H1 (cell line): ENCODE results near the gene SLC35D2. TPM values are rescaled to one million over a fixed set of nuclear protein-coding genes. Genes with fewer than 3 reads are reported as not detected.

ENCODE experiments used
- CTCF ChIA-PET: fragments of 300-600 bp; sonication (Branson Sonifier 250); formaldehyde crosslinking; loops from one replicate; lab custom pipeline; 2021; ENCODE audit not compliant: partially characterized antibody; lab: Charles Lee
- POLR2A ChIA-PET: fragments of 300-600 bp; sonication (Branson Sonifier 250); formaldehyde crosslinking; loops from one replicate; lab custom pipeline; 2021; ENCODE audit warnings: inconsistent platforms; ENCODE audit not compliant: partially characterized antibody; lab: Charles Lee
- DNase-seq, 2 experiments: peaks; one replicate each; pipeline versions ENCODE4 v3.0.0 to v3.0.0-alpha.2; 2010 to 2022; ENCODE audit warnings: low spot score in 2 of 2, low read depth in 1 of 2, mixed read lengths in 1 of 2
- FAIRE-seq: peaks from 2 replicates; lab custom pipeline; 2011; peaks lifted over from hg19 to GRCh38; lab: Jason Lieb, UNC
- H2AFZ ChIP-seq: 2 replicates; pipeline ENCODE4 v1.8.1; 2012; ENCODE audit warnings: low read length, inconsistent platforms
- H2AK5ac ChIP-seq: 2 replicates; pipeline ENCODE4 v1.6.1; 2013; ENCODE audit warnings: low read depth, low read length
- H2BK120ac ChIP-seq: replicated peaks from 2 replicates; pipeline ENCODE3; 2013; ENCODE audit warnings: low read depth, low read length, inconsistent platforms
- H2BK12ac ChIP-seq: 2 replicates; pipeline ENCODE4 v1.6.1; 2013; ENCODE audit warnings: low read depth, low read length
- H2BK15ac ChIP-seq: 2 replicates; pipeline ENCODE4 v1.6.1; 2013; ENCODE audit warnings: low read length
- H2BK20ac ChIP-seq: 2 replicates; pipeline ENCODE4 v1.6.1; 2013; ENCODE audit warnings: low read length
- H2BK5ac ChIP-seq: 2 replicates; pipeline ENCODE4 v1.6.1; 2013; ENCODE audit warnings: low read depth, low read length
- H3K14ac ChIP-seq: 2 replicates; pipeline ENCODE4 v1.6.1; 2013; ENCODE audit warnings: inconsistent platforms; ENCODE audit not compliant: insufficient read length
- H3K18ac ChIP-seq: 2 replicates; pipeline ENCODE4 v1.6.1; 2013; ENCODE audit warnings: low read length; ENCODE audit errors: extremely low read depth
- H3K23ac ChIP-seq: 2 replicates; pipeline ENCODE4 v1.6.1; 2013; ENCODE audit warnings: inconsistent platforms; ENCODE audit not compliant: insufficient read length
- H3K23me2 ChIP-seq: 2 replicates; pipeline ENCODE4 v1.6.1; 2013; ENCODE audit warnings: low read depth, low read length
- H3K27ac ChIP-seq: 2 replicates; pipeline ENCODE4 v1.6.1; 2011; ENCODE audit warnings: low read depth, low read length, inconsistent platforms
- H3K27me3 ChIP-seq, 4 experiments: replicated peaks in 1 of 4; 1 replicate in 1 of 4; 2 replicates in 3 of 4; pipeline versions ENCODE4 v1.6.1 to v1.8.1; 2011 to 2013; ENCODE audit warnings: low read length in 3 of 4, mild to moderate bottlenecking in 3 of 4, inconsistent platforms in 2 of 4, mixed read lengths in 2 of 4, moderate library complexity in 1 of 4; ENCODE audit not compliant: control insufficient read depth in 3 of 4, insufficient read depth in 3 of 4; ENCODE audit errors: extremely low read depth in 1 of 4
- H3K36me3 ChIP-seq, 4 experiments: 2 replicates each; pipeline versions ENCODE4 v1.6.1 to v1.8.1; 2011 to 2013; ENCODE audit warnings: mild to moderate bottlenecking in 4 of 4, low read length in 3 of 4, moderate library complexity in 2 of 4, control low read depth in 1 of 4, inconsistent platforms in 1 of 4; ENCODE audit not compliant: insufficient read depth in 4 of 4, control insufficient read depth in 2 of 4
- H3K4ac ChIP-seq: replicated peaks from 2 replicates; pipeline ENCODE3; 2013; ENCODE audit warnings: low read length, low read depth, mixed read lengths, inconsistent platforms; ENCODE audit not compliant: insufficient read length
- H3K4me1 ChIP-seq, 4 experiments: replicated peaks in 1 of 4; 1 replicate in 1 of 4; 2 replicates in 3 of 4; pipeline versions ENCODE4 v1.6.1 to v1.8.1; 2011 to 2013; ENCODE audit warnings: low read length in 3 of 4, inconsistent platforms in 2 of 4, mixed read lengths in 1 of 4; ENCODE audit not compliant: insufficient read depth in 4 of 4, control insufficient read depth in 3 of 4
- H3K4me2 ChIP-seq, 2 experiments: 2 replicates each; pipeline versions ENCODE4 v1.6.1 to v1.8.1; 2011 to 2013; ENCODE audit warnings: low read depth in 2 of 2, low read length in 2 of 2, control low read depth in 1 of 2, inconsistent platforms in 1 of 2, mild to moderate bottlenecking in 1 of 2; ENCODE audit not compliant: insufficient read depth in 1 of 2
- H3K4me3 ChIP-seq, 4 experiments: fragments of 200-600, 300-600 bp in 1 of 4; sonication (generic), shearing (Covaris generic), sonication (Bioruptor Twin) in 1 of 4; 2 replicates each; pipeline versions ENCODE4 v1.5.1 to v1.8.1; 2011 to 2016; ENCODE audit warnings: low read length in 4 of 4, low read depth in 3 of 4, control low read depth in 2 of 4, inconsistent platforms in 2 of 4, mild to moderate bottlenecking in 2 of 4, mixed read lengths in 1 of 4, moderate library complexity in 1 of 4; ENCODE audit not compliant: insufficient read depth in 2 of 4; ENCODE audit errors: extremely low read depth in 1 of 4
- H3K56ac ChIP-seq: replicated peaks from 2 replicates; pipeline ENCODE3; 2013; ENCODE audit warnings: low read depth, mild to moderate bottlenecking, mixed read lengths, low read length, inconsistent platforms; ENCODE audit not compliant: insufficient read length
- H3K79me1 ChIP-seq: 2 replicates; pipeline ENCODE4 v1.6.1; 2013; ENCODE audit warnings: low read depth, low read length, control low read depth
- H3K79me2 ChIP-seq, 2 experiments: 2 replicates each; pipeline versions ENCODE4 v1.6.1 to v1.8.1; 2012 to 2013; ENCODE audit warnings: low read length in 2 of 2, mild to moderate bottlenecking in 2 of 2, inconsistent platforms in 1 of 2; ENCODE audit not compliant: insufficient read depth in 2 of 2, control insufficient read depth in 1 of 2
- H3K9ac ChIP-seq, 4 experiments: replicated peaks in 1 of 4; 1 replicate in 1 of 4; 2 replicates in 3 of 4; pipeline versions ENCODE4 v1.6.1 to v1.8.1; 2011 to 2013; ENCODE audit warnings: low read depth in 3 of 4, low read length in 3 of 4, control low read depth in 2 of 4, mild to moderate bottlenecking in 2 of 4, moderate library complexity in 2 of 4, inconsistent platforms in 1 of 4; ENCODE audit errors: extremely low read depth in 1 of 4
- H3K9me3 ChIP-seq, 2 experiments: 2 replicates each; pipeline versions ENCODE4 v1.6.1 to v1.8.1; 2012 to 2013; ENCODE audit warnings: mild to moderate bottlenecking in 2 of 2, moderate library complexity in 2 of 2, control low read depth in 1 of 2, inconsistent platforms in 1 of 2, low read depth in 1 of 2, low read length in 1 of 2, mixed read lengths in 1 of 2; ENCODE audit not compliant: insufficient read depth in 2 of 2
- H4K20me1 ChIP-seq, 2 experiments: replicated peaks in 1 of 2; 2 replicates each; pipeline versions ENCODE3 to v1.8.1; 2011 to 2013; ENCODE audit warnings: inconsistent platforms in 2 of 2, low read length in 2 of 2, mild to moderate bottlenecking in 1 of 2; ENCODE audit not compliant: insufficient read depth in 2 of 2, control insufficient read depth in 1 of 2
- H4K5ac ChIP-seq: 2 replicates; pipeline ENCODE4 v1.6.1; 2013; ENCODE audit warnings: low read length, low read depth, mixed read lengths, inconsistent platforms; ENCODE audit not compliant: insufficient read length
- H4K8ac ChIP-seq: 2 replicates; pipeline ENCODE4 v1.8.0; 2013; ENCODE audit warnings: mild to moderate bottlenecking, moderate library complexity, low read length, inconsistent platforms; ENCODE audit not compliant: insufficient read depth; ENCODE audit errors: extremely low read depth
- H4K91ac ChIP-seq: replicated peaks from 2 replicates; pipeline ENCODE3; 2013; ENCODE audit warnings: low read length, mixed read lengths, inconsistent platforms; ENCODE audit not compliant: insufficient read length
- CTBP2 ChIP-seq: IDR thresholded peaks from 2 replicates; pipeline ENCODE4 v1.7.0; 2011; ENCODE audit warnings: borderline replicate concordance, mild to moderate bottlenecking, moderate library complexity, mixed read lengths, low read length; ENCODE audit not compliant: insufficient read depth, insufficient read length
- FOSL1 ChIP-seq: IDR thresholded peaks from 2 replicates; pipeline ENCODE4 v1.6.1; 2011; ENCODE audit warnings: mild to moderate bottlenecking, low read depth, low read length, moderate library complexity; ENCODE audit not compliant: insufficient read depth
- KDM1A ChIP-seq: fragments of 200-600, 300-600 bp; sonication (generic); IDR thresholded peaks from 2 replicates; pipeline ENCODE4 v1.7.1; 2016; ENCODE audit warnings: mild to moderate bottlenecking, low read length, borderline replicate concordance
- RAD21 ChIP-seq, 2 experiments: IDR thresholded peaks in 1 of 2; conservative IDR thresholded peaks in 1 of 2; 2 replicates each; pipeline ENCODE4 v1.6.1; 2011; ENCODE audit warnings: low read depth in 2 of 2, low read length in 2 of 2, improper control_type of control experiment in 1 of 2, inconsistent platforms in 1 of 2, mild to moderate bottlenecking in 1 of 2, moderate library complexity in 1 of 2
- RFX5 ChIP-seq: IDR thresholded peaks from 2 replicates; pipeline ENCODE4 v1.6.1; 2011; ENCODE audit warnings: low read depth, low read length, improper control_type of control experiment, borderline replicate concordance
- WGBS, 2 experiments: shearing (Covaris generic) in 1 of 2; methylation state at CpG; one replicate each; pipeline versions ENCODE4 v1.1.6 to v1.1.7; 2013 to 2015; ENCODE audit warnings: low lambda C conversion rate in 2 of 2, mixed read lengths in 2 of 2, inconsistent platforms in 1 of 2, low coverage in 1 of 2, missing lambda C conversion rate in 1 of 2; ENCODE audit not compliant: insufficient replicate concordance in 2 of 2, insufficient coverage in 1 of 2, insufficient read length in 1 of 2; ENCODE audit errors: extremely low coverage in 1 of 2, missing lambda C conversion rate in 1 of 2; 5-methylcytosine and 5-hydroxymethylcytosine counted together
- polyA plus RNA-seq, 7 experiments: library from polyadenylated mRNA; depleted of rRNA in 3 of 7; stranded (reverse) in 5 of 7; unstranded in 2 of 7; fragments of >200 nt in 5 of 7; fragments of 200-250 nt in 2 of 7; gene quantifications; 1 replicate in 5 of 7; 2 replicates in 1 of 7; 4 replicates in 1 of 7; pipeline versions ENCODE4 v1.2.1 to v1.2.3, GENCODE V29; 2011 to 2013; ENCODE audit warnings: missing spikeins in 2 of 7, mixed read lengths in 2 of 7
- total RNA-seq: library from RNA; stranded (reverse); fragmentation: NEBNext Ultra II Directional; extraction: Animal tissue kit (Norgen Biotek cat#: 25700); gene quantifications from 2 replicates; pipeline ENCODE4 v1.2.1, GENCODE V29; 2021
- TF ChIP-seq, protein P1 (sequence below), 3 experiments: IDR thresholded peaks; 1 replicate in 2 of 3; 2 replicates in 1 of 3; pipeline versions ENCODE4 v1.5.1 to v1.6.1; 2011; ENCODE audit warnings: low read length in 3 of 3, mild to moderate bottlenecking in 3 of 3, inconsistent platforms in 2 of 3, low read depth in 1 of 3, moderate library complexity in 1 of 3; ENCODE audit not compliant: insufficient read depth in 1 of 3; ENCODE audit errors: control extremely low read depth in 1 of 3

Gene SLC35D2
- total and polyA plus RNA-seq, 2 of the 8 experiments (the other 6 are each of a cell fraction or from before 2014, with no cell fraction given): 9.6 to 11.5 TPM

DNA sequence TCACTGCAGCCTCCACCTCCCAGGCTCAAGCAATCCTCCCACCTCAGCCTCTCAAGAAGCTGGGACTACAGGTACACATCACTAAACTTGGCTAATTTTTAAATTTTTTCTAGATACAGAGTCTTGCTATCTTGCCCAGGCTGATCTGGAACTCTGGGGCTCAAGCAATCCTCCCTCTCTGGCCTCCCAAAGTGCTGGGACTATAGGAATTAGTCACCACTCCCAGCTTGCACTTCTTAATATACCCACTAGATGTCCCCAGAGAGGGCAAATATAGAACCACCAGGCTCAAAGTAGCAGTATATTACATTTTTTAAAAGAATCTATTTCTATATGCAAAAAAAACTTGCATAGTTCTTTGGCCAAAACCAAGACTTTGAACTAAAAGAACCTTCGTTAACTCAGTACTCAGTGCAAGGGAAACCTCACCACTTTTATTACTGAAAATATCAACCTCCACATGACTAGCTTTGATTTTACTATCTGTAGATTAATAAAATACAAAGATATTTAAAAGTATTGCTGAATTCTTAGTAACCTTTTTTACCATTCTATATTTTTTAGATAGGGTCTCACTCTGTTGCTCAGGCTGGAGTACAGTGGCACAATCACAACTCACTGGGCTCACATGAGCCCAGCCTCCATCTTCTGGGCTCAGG lies 55.7 kb downstream of the SLC35D2 start:
- H3K9me3 ChIP-seq: no peaks in the 10 kb centered on the region
- H2BK12ac ChIP-seq: no peak overlapping the region
- DNase-seq (no peak), FAIRE-seq (peak; percentile 50)
- H2BK5ac ChIP-seq: no peak overlapping the region
- no peak overlapping the region for H2BK15ac ChIP-seq
- H4K91ac ChIP-seq: no peak overlapping the region
- H2AK5ac ChIP-seq: no peak overlapping the region
- H3K23ac ChIP-seq: no peak overlapping the region
- no peak overlapping the region for H4K8ac ChIP-seq
- 76% methylated on average over 1 of the region's 1 CpG; no CpG with 5 or more reads in 1 of the 2 experiments for whole genome bisulfite sequencing, 2 experiments
- no peaks in the 10 kb centered on the region for H3K79me2 ChIP-seq
- no peaks in the 10 kb centered on the region for H3K23me2 ChIP-seq
- no peaks in the 10 kb centered on the region for H4K20me1 ChIP-seq
- CTCF ChIA-PET: interaction anchor here (0.5 to 5.9 kb wide), 35 partner anchors 10 to 585 kb away, joined by 3 to 32 read pairs (median 4); partner anchors contain the start of gene HABP4
- no peak overlapping the region for H3K4me3 ChIP-seq
- H3K18ac ChIP-seq: no peak overlapping the region
- peaks cover 0 to 5% (median under 1%) of the 10 kb centered on the region in 4 experiments; a peak in 2 of 7 replicates for H3K4me1 ChIP-seq
- H4K5ac ChIP-seq: no peak overlapping the region
- H3K27ac ChIP-seq: no peak overlapping the region
- H3K79me1 ChIP-seq: no peaks in the 10 kb centered on the region
- no peak overlapping the region for H3K4me2 ChIP-seq
- H3K14ac ChIP-seq: no peak overlapping the region
- no peak overlapping the region for H2AFZ ChIP-seq
- POLR2A ChIA-PET: interaction anchor here (1.0 kb wide), 1 partner anchor 89 kb away, joined by 3 read pairs; no protein-coding TSS in a partner anchor
- no peak overlapping the region for H2BK20ac ChIP-seq
- H3K56ac ChIP-seq: no peak overlapping the region
- TF ChIP-seq RFX5 (no peak), CTBP2 (no peak), KDM1A (0 out of 2 replicates have a peak, but pooled peaks have one; percentile 81), FOSL1 (no peak), RAD21 (IDR thresholded peaks at IDR 0.05 in 1 of 2, conservative IDR thresholded peaks at IDR 0.05 in 1 of 2; ENCODE audit: low read depth in 2 of 2, low read length in 2 of 2) (peak; percentile 63 to 74)
- TF ChIP-seq, protein P1, sequence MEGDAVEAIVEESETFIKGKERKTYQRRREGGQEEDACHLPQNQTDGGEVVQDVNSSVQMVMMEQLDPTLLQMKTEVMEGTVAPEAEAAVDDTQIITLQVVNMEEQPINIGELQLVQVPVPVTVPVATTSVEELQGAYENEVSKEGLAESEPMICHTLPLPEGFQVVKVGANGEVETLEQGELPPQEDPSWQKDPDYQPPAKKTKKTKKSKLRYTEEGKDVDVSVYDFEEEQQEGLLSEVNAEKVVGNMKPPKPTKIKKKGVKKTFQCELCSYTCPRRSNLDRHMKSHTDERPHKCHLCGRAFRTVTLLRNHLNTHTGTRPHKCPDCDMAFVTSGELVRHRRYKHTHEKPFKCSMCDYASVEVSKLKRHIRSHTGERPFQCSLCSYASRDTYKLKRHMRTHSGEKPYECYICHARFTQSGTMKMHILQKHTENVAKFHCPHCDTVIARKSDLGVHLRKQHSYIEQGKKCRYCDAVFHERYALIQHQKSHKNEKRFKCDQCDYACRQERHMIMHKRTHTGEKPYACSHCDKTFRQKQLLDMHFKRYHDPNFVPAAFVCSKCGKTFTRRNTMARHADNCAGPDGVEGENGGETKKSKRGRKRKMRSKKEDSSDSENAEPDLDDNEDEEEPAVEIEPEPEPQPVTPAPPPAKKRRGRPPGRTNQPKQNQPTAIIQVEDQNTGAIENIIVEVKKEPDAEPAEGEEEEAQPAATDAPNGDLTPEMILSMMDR (IDR thresholded peaks at IDR 0.05; ENCODE audit: control extremely low read depth in 1 of 3, insufficient read depth in 1 of 3, low read depth in 1 of 3, low read length in 3 of 3): peak in 2 of 3 experiments; percentile 57 to 67; a peak in 3 of 4 replicates
- no peak overlapping the region for H3K9ac ChIP-seq
- no peak overlapping the region for H2BK120ac ChIP-seq
- H3K4ac ChIP-seq: no peak overlapping the region
- no peaks in the 10 kb centered on the region for H3K27me3 ChIP-seq
- no peaks in the 10 kb centered on the region for H3K36me3 ChIP-seq
